ENCODE data around the gene TRIM40. TPM values are rescaled to one million over a fixed set of nuclear protein-coding genes. Genes with fewer than 3 reads are reported as not detected.

Gene TRIM40
- total RNA-seq, 3 donors from 2014 or later (not counting 1 experiment from before 2014, with no cell fraction given) = 0.26 to 0.30 TPM; not detected in 1

DNA sequence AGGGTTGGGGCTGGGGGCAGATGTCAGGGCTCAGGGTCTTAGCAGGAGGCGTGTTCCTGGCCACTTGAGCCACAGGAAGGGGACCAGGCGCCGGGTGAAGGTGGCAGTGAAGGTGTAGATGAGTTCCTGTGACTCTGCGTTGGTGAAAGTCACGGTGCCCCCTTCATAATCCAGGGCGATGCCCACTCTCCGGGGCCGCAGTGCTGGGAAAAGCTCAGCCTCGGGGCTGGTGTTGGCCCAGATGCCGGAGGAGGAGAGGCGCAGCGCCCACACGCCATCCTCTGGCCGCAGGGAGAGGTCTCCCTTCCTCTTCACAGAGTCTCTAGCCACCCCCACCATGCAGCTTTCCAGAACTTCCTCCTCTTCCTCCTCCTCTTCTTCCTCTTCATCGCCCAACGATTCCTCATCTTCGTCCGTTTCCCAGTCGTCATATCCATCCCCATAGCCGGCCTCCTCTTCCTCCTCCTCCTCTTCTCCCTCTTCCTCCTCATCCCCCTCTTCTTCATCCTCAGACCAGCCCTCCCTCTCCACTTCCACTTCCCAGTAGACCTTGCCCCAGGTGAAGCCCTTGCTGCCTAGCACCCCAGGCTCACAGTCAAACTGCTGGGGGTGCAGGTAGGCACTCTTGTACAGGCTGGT is 50.0 kb downstream of the TRIM40 start:
- no peaks in the 10 kb centered on the region for H3K4me1 ChIP-seq (ENCODE audit: control insufficient read depth, insufficient read depth, low read length)
- peaks cover 0 to 14% of the 10 kb centered on the region in 2 donors for H3K4me1 Mint-ChIP-seq
- H3K27me3 Mint-ChIP-seq (ENCODE audit: low read depth in 2 of 2) = no peaks in the 10 kb centered on the region
- intact Hi-C loops (cut with micrococcal nuclease) = no loop called here
- ATAC-seq = no peak
- H3K4me3 Mint-ChIP-seq = no peak overlapping the region
- H3K27me3 ChIP-seq (ENCODE audit: control insufficient read depth, insufficient read depth, low read length) = no peaks in the 10 kb centered on the region
- WGBS (ENCODE audit: insufficient coverage) = 94% methylated on average over 20 of the region's 20 CpGs
- no peak overlapping the region for H3K4me3 ChIP-seq (ENCODE audit: low read length)
- TF ChIP-seq, protein P1, sequence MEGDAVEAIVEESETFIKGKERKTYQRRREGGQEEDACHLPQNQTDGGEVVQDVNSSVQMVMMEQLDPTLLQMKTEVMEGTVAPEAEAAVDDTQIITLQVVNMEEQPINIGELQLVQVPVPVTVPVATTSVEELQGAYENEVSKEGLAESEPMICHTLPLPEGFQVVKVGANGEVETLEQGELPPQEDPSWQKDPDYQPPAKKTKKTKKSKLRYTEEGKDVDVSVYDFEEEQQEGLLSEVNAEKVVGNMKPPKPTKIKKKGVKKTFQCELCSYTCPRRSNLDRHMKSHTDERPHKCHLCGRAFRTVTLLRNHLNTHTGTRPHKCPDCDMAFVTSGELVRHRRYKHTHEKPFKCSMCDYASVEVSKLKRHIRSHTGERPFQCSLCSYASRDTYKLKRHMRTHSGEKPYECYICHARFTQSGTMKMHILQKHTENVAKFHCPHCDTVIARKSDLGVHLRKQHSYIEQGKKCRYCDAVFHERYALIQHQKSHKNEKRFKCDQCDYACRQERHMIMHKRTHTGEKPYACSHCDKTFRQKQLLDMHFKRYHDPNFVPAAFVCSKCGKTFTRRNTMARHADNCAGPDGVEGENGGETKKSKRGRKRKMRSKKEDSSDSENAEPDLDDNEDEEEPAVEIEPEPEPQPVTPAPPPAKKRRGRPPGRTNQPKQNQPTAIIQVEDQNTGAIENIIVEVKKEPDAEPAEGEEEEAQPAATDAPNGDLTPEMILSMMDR (IDR thresholded peaks at IDR 0.05) = no peak
- H3K9me3 Mint-ChIP-seq = no peaks in the 10 kb centered on the region
- peak overlapping the region in 1 of 2 donors; percentile 42 for H3K27ac Mint-ChIP-seq
- no peaks in the 10 kb centered on the region for H3K9me3 ChIP-seq (ENCODE audit: control insufficient read depth, insufficient read depth, low read length)
- no peak overlapping the region for H3K27ac ChIP-seq (ENCODE audit: low read length)
- DNase-seq = no peak
- H3K36me3 ChIP-seq (ENCODE audit: control insufficient read depth, insufficient read depth, low read length) = peaks cover 58% of the 10 kb centered on the region
- peaks cover 10% of the 10 kb centered on the region for H3K36me3 Mint-ChIP-seq

DNA sequence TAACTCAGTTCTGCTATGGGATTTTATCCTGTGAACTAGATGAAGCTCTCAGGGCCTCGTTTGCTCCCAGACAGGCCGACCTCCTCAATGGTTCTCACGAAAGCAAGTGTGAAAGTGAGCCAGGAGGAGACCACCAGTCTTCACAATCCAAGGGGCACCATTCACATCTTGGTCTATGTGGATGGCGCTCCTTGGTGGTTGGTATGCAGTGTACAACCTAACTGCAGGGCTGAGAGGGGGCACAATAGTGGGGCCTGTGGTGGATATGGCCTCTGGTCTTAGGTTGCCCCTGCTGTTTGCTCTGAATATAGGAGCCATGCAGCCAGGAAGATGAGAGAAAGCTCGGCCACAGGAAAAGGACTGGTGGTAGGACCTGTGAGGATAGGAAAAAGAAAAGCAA is 52.6 kb downstream of the TRIM40 start:
- intact Hi-C loops (cut with micrococcal nuclease) = no loop called here
- DNase-seq = no peak
- peaks cover 17% of the 10 kb centered on the region for H3K36me3 Mint-ChIP-seq
- Histone ChIP-seq H3K4me1 (ENCODE audit: control insufficient read depth, insufficient read depth, low read length) (no peaks in the 10 kb centered on the region), H3K27me3 (ENCODE audit: control insufficient read depth, insufficient read depth, low read length) (no peaks in the 10 kb centered on the region), H3K9me3 (ENCODE audit: control insufficient read depth, insufficient read depth, low read length) (no peaks in the 10 kb centered on the region), H3K27ac (ENCODE audit: low read length) (no peak overlapping the region), H3K4me3 (ENCODE audit: low read length) (no peak overlapping the region), H3K36me3 (ENCODE audit: control insufficient read depth, insufficient read depth, low read length) (peaks cover 72% of the 10 kb centered on the region)
- peaks cover 0 to 16% of the 10 kb centered on the region in 2 donors for H3K4me1 Mint-ChIP-seq
- H3K9me3 Mint-ChIP-seq = no peaks in the 10 kb centered on the region
- H3K27ac Mint-ChIP-seq = peak overlapping the region in 1 of 2 donors; percentile 15
- WGBS (ENCODE audit: insufficient coverage) = 96% methylated on average over 5 of the region's 5 CpGs
- no peak overlapping the region for H3K4me3 Mint-ChIP-seq
- ATAC-seq = no peak
- TF ChIP-seq, protein P1 (IDR thresholded peaks at IDR 0.05) = no peak
- H3K27me3 Mint-ChIP-seq (ENCODE audit: low read depth in 2 of 2) = no peaks in the 10 kb centered on the region

DNA sequence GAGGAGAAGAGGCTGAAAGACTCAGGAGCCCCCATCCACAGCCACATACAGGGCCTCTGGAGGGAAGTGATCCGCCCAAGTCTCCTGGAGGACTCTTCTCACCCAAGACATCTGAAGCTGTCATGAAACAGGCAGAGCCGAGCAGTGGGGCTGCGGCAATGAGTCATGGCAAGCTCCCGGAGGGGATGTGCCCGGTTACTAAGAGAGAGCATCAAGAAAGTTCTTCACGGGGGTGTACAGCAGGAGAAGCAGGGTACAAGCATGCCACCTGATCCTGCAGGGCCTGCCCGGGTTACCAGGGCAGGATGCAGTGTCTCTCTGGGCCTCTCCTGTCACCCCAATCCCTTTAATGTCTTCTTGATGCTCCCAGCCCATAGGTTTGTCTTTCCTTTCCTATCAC is 56.1 kb downstream of the TRIM40 start:
- Histone ChIP-seq H3K27me3 (ENCODE audit: control insufficient read depth, insufficient read depth, low read length) (no peaks in the 10 kb centered on the region), H3K4me1 (ENCODE audit: control insufficient read depth, insufficient read depth, low read length) (no peaks in the 10 kb centered on the region), H3K36me3 (ENCODE audit: control insufficient read depth, insufficient read depth, low read length) (peaks cover 64% of the 10 kb centered on the region), H3K4me3 (ENCODE audit: low read length) (no peak overlapping the region), H3K9me3 (ENCODE audit: control insufficient read depth, insufficient read depth, low read length) (no peaks in the 10 kb centered on the region), H3K27ac (ENCODE audit: low read length) (no peak overlapping the region)
- peaks cover 10% of the 10 kb centered on the region for H3K36me3 Mint-ChIP-seq
- H3K27me3 Mint-ChIP-seq (ENCODE audit: low read depth in 2 of 2) = no peaks in the 10 kb centered on the region
- DNase-seq (no peak), ATAC-seq (no peak)
- no peaks in the 10 kb centered on the region for H3K9me3 Mint-ChIP-seq
- peak overlapping the region; percentile 32 to 72 for H3K27ac Mint-ChIP-seq
- WGBS (ENCODE audit: insufficient coverage) = 98% methylated on average over 7 of the region's 7 CpGs
- TF ChIP-seq, protein P1 (IDR thresholded peaks at IDR 0.05) = no peak
- no peak overlapping the region for H3K4me3 Mint-ChIP-seq
- H3K4me1 Mint-ChIP-seq = peaks cover 3 to 30% of the 10 kb centered on the region in 2 donors
- intact Hi-C loops (cut with micrococcal nuclease) = no loop called here

All from natural killer cell (primary cell).